Measurements from ENCODE around the gene ARFGAP2.
"Not testable (repeated sequence)": the region's sequence is repeated elsewhere in the genome, so short reads cannot be mapped to it uniquely, and the experiment has no call there.

Gene ARFGAP2

GRCh38 chr11:47130543-47130942, 46.1 kb downstream of the ARFGAP2 start:
- H3K27ac ChIP-seq (ENCODE audit: low read depth, low read length), result no peak overlapping the region

GRCh38 chr11:47127213-47127612, 49.5 kb downstream of the ARFGAP2 start:
- no peaks in the 10 kb centered on the region for H3K27me3 ChIP-seq (ENCODE audit: control insufficient read depth, insufficient read depth, low read length)
- no peak overlapping the region for H3K9ac ChIP-seq (ENCODE audit: low read length)
- H3K4me3 ChIP-seq (ENCODE audit: low read length), result no peak overlapping the region
- H3K4me1 ChIP-seq (ENCODE audit: control insufficient read depth, insufficient read depth, low read length), result no peaks in the 10 kb centered on the region
- no peaks in the 10 kb centered on the region for H3K36me3 ChIP-seq (ENCODE audit: control insufficient read depth, insufficient read depth, low read length)
- H3K27ac ChIP-seq (ENCODE audit: low read depth, low read length), result no peak overlapping the region

More at GRCh38 chr11:47130543-47130942, 46.1 kb downstream of the ARFGAP2 start:
- no peaks in the 10 kb centered on the region for H3K4me1 ChIP-seq (ENCODE audit: control insufficient read depth, insufficient read depth, low read length)
- no peaks in the 10 kb centered on the region for H3K36me3 ChIP-seq (ENCODE audit: control insufficient read depth, insufficient read depth, low read length)
- H3K4me3 ChIP-seq (ENCODE audit: low read length), result no peak overlapping the region
- no peaks in the 10 kb centered on the region for H3K27me3 ChIP-seq (ENCODE audit: control insufficient read depth, insufficient read depth, low read length)
- no peak overlapping the region for H3K9ac ChIP-seq (ENCODE audit: low read length)

GRCh38 chr11:47125083-47125482, 51.6 kb downstream of the ARFGAP2 start:
- no peak overlapping the region for H3K9ac ChIP-seq (ENCODE audit: low read length)
- H3K27ac ChIP-seq (ENCODE audit: low read depth, low read length), result no peak overlapping the region
- H3K27me3 ChIP-seq (ENCODE audit: control insufficient read depth, insufficient read depth, low read length), result no peaks in the 10 kb centered on the region
- H3K36me3 ChIP-seq (ENCODE audit: control insufficient read depth, insufficient read depth, low read length), result no peaks in the 10 kb centered on the region
- no peak overlapping the region for H3K4me3 ChIP-seq (ENCODE audit: low read length)
- H3K4me1 ChIP-seq (ENCODE audit: control insufficient read depth, insufficient read depth, low read length), result no peaks in the 10 kb centered on the region

GRCh38 chr11:47124675-47125074, 52.0 kb downstream of the ARFGAP2 start:
- Histone ChIP-seq H3K4me1 (ENCODE audit: control insufficient read depth, insufficient read depth, low read length) (no peaks in the 10 kb centered on the region), H3K36me3 (ENCODE audit: control insufficient read depth, insufficient read depth, low read length) (no peaks in the 10 kb centered on the region), H3K4me3 (ENCODE audit: low read length) (no peak overlapping the region), H3K27ac (ENCODE audit: low read depth, low read length) (no peak overlapping the region), H3K9ac (ENCODE audit: low read length) (no peak overlapping the region), H3K27me3 (ENCODE audit: control insufficient read depth, insufficient read depth, low read length) (no peaks in the 10 kb centered on the region)

GRCh38 chr11:47123094-47123493, 53.6 kb downstream of the ARFGAP2 start:
- H3K4me1 ChIP-seq (ENCODE audit: control insufficient read depth, insufficient read depth, low read length), result no peaks in the 10 kb centered on the region
- H3K9ac ChIP-seq (ENCODE audit: low read length), result no peak overlapping the region
- H3K36me3 ChIP-seq (ENCODE audit: control insufficient read depth, insufficient read depth, low read length), result no peaks in the 10 kb centered on the region
- H3K27me3 ChIP-seq (ENCODE audit: control insufficient read depth, insufficient read depth, low read length), result no peaks in the 10 kb centered on the region
- no peak overlapping the region for H3K4me3 ChIP-seq (ENCODE audit: low read length)
- H3K27ac ChIP-seq (ENCODE audit: low read depth, low read length), result no peak overlapping the region

- Histone ChIP-seq H3K9ac (ENCODE audit: low read length) (no peak overlapping the region), H3K4me1 (ENCODE audit: control insufficient read depth, insufficient read depth, low read length) (no peaks in the 10 kb centered on the region), H3K4me3 (ENCODE audit: low read length) (no peak overlapping the region), H3K36me3 (ENCODE audit: control insufficient read depth, insufficient read depth, low read length) (no peaks in the 10 kb centered on the region), H3K27me3 (ENCODE audit: control insufficient read depth, insufficient read depth, low read length) (no peaks in the 10 kb centered on the region), H3K27ac (ENCODE audit: low read depth, low read length) (no peak overlapping the region)
Measured at GRCh38 chr11:47121731-47122130, 54.9 kb downstream of the ARFGAP2 start.

GRCh38 chr11:47121056-47121455, 55.6 kb downstream of the ARFGAP2 start:
- Histone ChIP-seq H3K27me3 (ENCODE audit: control insufficient read depth, insufficient read depth, low read length) (no peaks in the 10 kb centered on the region), H3K4me1 (ENCODE audit: control insufficient read depth, insufficient read depth, low read length) (no peaks in the 10 kb centered on the region), H3K4me3 (ENCODE audit: low read length) (no peak overlapping the region), H3K9ac (ENCODE audit: low read length) (no peak overlapping the region), H3K36me3 (ENCODE audit: control insufficient read depth, insufficient read depth, low read length) (no peaks in the 10 kb centered on the region), H3K27ac (ENCODE audit: low read depth, low read length) (no peak overlapping the region)

GRCh38 chr11:47118958-47119688, 57.6 kb downstream of the ARFGAP2 start:
- not testable (repeated sequence) for H3K36me3 ChIP-seq (ENCODE audit: control insufficient read depth, insufficient read depth, low read length); H3K27ac ChIP-seq (ENCODE audit: low read depth, low read length); H3K4me1 ChIP-seq (ENCODE audit: control insufficient read depth, insufficient read depth, low read length); H3K9ac ChIP-seq (ENCODE audit: low read length); H3K4me3 ChIP-seq (ENCODE audit: low read length); H3K27me3 ChIP-seq (ENCODE audit: control insufficient read depth, insufficient read depth, low read length)

All from rectal smooth muscle tissue (tissue), 1 donor.